Activated CD4-positive, alpha-beta T cell treated with anti-CD3 and anti-CD28 coated beads for 36 hours (primary cell): ENCODE measurements around the gene ALG9. TPM values are rescaled to one million over a fixed set of nuclear protein-coding genes. Genes with fewer than 3 reads are reported as not detected.

Experiments
- ATAC-seq: fragments of 200-7000 bp; cut with Tn5 transposase; one replicate; pipeline ENCODE4 v1.10.0; 2021; ENCODE audit warnings: mild to moderate bottlenecking, moderate library complexity
- CTCF ChIA-PET: fragments of 350-600 bp; sonication (Branson Sonifier 250); formaldehyde crosslinking; loops from one replicate; lab custom pipeline; 2021; ENCODE audit warnings: antibody characterized with exemption; lab: Charles Lee
- POLR2A ChIA-PET: fragments of 350-600 bp; sonication (Branson Sonifier 250); formaldehyde crosslinking; loops from one replicate; lab custom pipeline; 2021; ENCODE audit warnings: antibody characterized with exemption, inconsistent platforms; lab: Charles Lee
- DNase-seq: peaks from one replicate; pipeline ENCODE4 v3.0.0-alpha.2; 2020
- H3K27ac Mint-ChIP-seq: one replicate; pipeline ENCODE4 v1.8.0; 2021; ENCODE audit warnings: mixed read lengths
- H3K27me3 Mint-ChIP-seq: one replicate; pipeline ENCODE4 v1.8.0; 2021; ENCODE audit warnings: mixed read lengths
- H3K36me3 Mint-ChIP-seq: one replicate; pipeline ENCODE4 v1.8.0; 2021; ENCODE audit warnings: low read depth, mixed read lengths
- H3K4me1 Mint-ChIP-seq: one replicate; pipeline ENCODE4 v1.8.0; 2021; ENCODE audit warnings: mixed read lengths
- H3K4me3 Mint-ChIP-seq: one replicate; pipeline ENCODE4 v1.8.0; 2021; ENCODE audit warnings: mild to moderate bottlenecking, moderate library complexity, mixed read lengths
- H3K9me3 Mint-ChIP-seq: one replicate; pipeline ENCODE4 v1.8.0; 2021; ENCODE audit warnings: low read depth, mixed read lengths
- intact Hi-C, 2 experiments: fragments of 100-400 bp; cut with DNase I in 1 of 2; cut with micrococcal nuclease in 1 of 2; formaldehyde crosslinking; loops; one replicate each; pipeline versions ENCODE4 v1.14.2 to v1.15.1; 2022 to 2024; cut with DNase I, micrococcal nuclease
- total RNA-seq, 2 experiments: library from RNA; stranded (reverse); gene quantifications; one replicate each; pipeline ENCODE4 v1.2.3, GENCODE V29; 2021

The ALG9 gene
- total RNA-seq, 2 experiments from 2014 or later, result 30.4 to 41.2 TPM

GRCh38 chr11:111756097-111756496 lies 115.3 kb downstream of the ALG9 start:
- POLR2A ChIA-PET, result interaction anchor here (0.7 to 1.3 kb wide), 2 partner anchors 20 to 87 kb away, joined by 3 to 6 read pairs; no protein-coding TSS in a partner anchor
- H3K4me3 Mint-ChIP-seq, result no peak overlapping the region
- no peak overlapping the region for H3K27ac Mint-ChIP-seq
- H3K9me3 Mint-ChIP-seq, result no peaks in the 10 kb centered on the region
- DNase-seq (no peak), ATAC-seq (no peak)
- peaks cover 53% of the 10 kb centered on the region for H3K36me3 Mint-ChIP-seq
- H3K27me3 Mint-ChIP-seq, result no peaks in the 10 kb centered on the region
- no peaks in the 10 kb centered on the region for H3K4me1 Mint-ChIP-seq
- intact Hi-C loops, result no loop called here
- CTCF ChIA-PET, result interaction anchor here (0.7 kb wide), 1 partner anchor 22 kb away, joined by 3 read pairs; no protein-coding TSS in a partner anchor

GRCh38 chr11:111749646-111750045 lies 121.7 kb downstream of the ALG9 start:
- no peak overlapping the region for H3K4me3 Mint-ChIP-seq
- no peaks in the 10 kb centered on the region for H3K4me1 Mint-ChIP-seq
- no peak overlapping the region for H3K27ac Mint-ChIP-seq
- H3K27me3 Mint-ChIP-seq, result no peaks in the 10 kb centered on the region
- ATAC-seq (no peak), DNase-seq (no peak)
- H3K9me3 Mint-ChIP-seq, result no peaks in the 10 kb centered on the region
- intact Hi-C loops, result no loop called here
- ChIA-PET POLR2A (no interaction called here), CTCF (no interaction called here)
- peaks cover 59% of the 10 kb centered on the region for H3K36me3 Mint-ChIP-seq

DNA sequence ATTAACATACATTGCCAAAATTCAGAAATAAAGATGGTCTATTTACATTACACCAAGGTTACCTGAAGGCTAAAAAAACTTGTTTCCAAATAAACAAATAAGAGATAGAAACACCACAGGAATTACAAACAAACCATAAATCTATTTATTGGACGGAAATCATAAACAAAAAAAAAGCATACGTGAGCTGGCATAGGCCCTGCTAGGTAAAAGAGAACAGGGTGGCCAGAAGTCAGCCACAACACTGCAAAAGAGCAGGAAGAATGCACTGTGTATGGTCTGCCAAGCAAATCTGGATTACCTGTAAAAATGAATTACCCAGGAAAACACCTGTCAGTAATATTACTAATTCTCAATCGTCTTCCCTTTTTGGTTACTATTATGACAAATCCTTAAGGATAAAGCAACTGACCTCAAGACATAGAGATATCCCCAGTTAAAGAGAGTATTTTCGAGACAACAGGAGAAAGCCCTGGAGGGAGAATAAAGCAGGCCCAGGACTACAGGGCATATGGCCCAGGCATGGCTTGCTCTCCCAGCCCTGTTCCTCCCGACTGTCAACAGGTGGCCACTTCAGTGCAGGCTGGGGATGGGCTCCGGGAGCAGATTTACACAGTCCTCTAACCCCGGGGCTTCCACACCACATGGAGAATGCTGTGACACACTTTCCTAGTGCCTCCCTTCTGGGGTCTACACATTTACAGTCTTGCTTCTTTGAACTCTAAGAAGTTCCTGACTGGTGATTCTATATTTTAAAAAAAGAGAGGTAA lies 123.2 kb downstream of the ALG9 start:
- no peak for ATAC-seq
- POLR2A ChIA-PET, result no interaction called here

DNA sequence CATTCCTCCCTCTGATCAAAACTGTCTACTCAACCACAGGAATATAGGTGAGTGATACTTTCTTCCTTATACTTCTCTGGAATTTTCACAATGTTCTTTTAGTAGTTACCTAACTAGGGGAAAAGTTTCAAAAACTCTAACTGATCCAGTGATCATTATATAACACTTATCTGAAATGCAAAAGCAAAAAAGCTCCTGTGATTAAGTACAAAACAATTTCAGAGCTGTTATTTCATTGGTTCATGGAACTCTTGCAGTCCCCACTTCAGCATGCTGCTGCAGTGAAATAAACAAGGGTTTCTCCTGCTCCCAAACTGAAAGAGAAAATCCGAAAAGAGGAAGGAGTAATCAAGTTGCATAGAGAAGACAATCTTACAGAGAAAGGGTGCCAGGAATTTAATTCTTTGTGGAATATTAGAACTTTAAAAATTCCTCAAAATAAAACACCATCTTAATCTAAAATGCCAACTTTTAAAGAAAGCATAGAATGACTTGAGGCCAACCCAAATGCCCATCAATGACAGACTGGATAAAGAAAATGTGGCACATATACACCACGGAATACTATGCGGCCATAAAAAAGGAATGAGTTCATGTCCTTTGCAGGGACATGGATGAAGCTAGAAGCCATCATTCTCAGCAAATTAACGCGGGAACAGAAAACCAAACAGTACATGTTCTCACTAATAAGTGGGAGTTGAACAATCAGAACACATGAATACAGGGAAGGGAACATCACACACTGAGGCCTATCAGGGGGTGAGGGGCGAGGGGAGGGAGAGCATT lies 125.5 kb downstream of the ALG9 start:
- Mint-ChIP-seq H3K27me3 (no peaks in the 10 kb centered on the region), H3K9me3 (no peaks in the 10 kb centered on the region), H3K4me1 (no peaks in the 10 kb centered on the region), H3K27ac (no peak overlapping the region), H3K4me3 (no peak overlapping the region), H3K36me3 (peaks cover 65% of the 10 kb centered on the region)
- DNase-seq, result no peak
- intact Hi-C loops, result no loop called here
- ChIA-PET POLR2A (no interaction called here), CTCF (interaction anchor here (0.6 to 1.0 kb wide), 2 partner anchors 16 to 30 kb away, joined by 3 read pairs; no protein-coding TSS in a partner anchor)
- ATAC-seq, result no peak

More for the DNA sequence above, 123.2 kb downstream of the ALG9 start:
- no peaks in the 10 kb centered on the region for H3K4me1 Mint-ChIP-seq
- intact Hi-C loops, result no loop called here
- peaks cover 59% of the 10 kb centered on the region for H3K36me3 Mint-ChIP-seq
- H3K27ac Mint-ChIP-seq, result no peak overlapping the region
- no peaks in the 10 kb centered on the region for H3K9me3 Mint-ChIP-seq
- no peaks in the 10 kb centered on the region for H3K27me3 Mint-ChIP-seq
- H3K4me3 Mint-ChIP-seq, result no peak overlapping the region
- CTCF ChIA-PET, result interaction anchor here (0.9 kb wide), 1 partner anchor 17 kb away, joined by 3 read pairs; no protein-coding TSS in a partner anchor
- DNase-seq, result no peak

DNA sequence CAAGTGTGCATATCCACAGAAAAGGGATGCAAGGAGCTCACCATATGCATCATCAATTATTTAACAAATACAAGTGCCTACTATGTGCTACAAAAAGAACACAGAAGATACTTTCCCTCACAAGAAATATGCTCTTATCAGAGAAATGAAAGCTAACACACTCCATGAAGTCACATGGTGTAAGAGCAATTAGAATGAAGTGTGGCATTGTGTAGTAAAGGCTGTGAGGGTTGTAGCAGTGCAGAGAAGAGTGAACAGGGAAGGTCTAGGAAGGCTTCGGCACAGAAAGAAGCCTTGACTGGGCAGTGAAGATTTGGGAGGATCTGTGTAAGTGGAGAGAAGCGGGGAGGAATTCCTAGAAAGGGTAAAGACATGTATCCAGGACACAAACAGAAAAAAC lies 127.7 kb downstream of the ALG9 start:
- H3K36me3 Mint-ChIP-seq, result peaks cover 55% of the 10 kb centered on the region
- no peak overlapping the region for H3K27ac Mint-ChIP-seq
- ATAC-seq, result no peak
- intact Hi-C loops, result no loop called here
- no peaks in the 10 kb centered on the region for H3K27me3 Mint-ChIP-seq
- ChIA-PET CTCF (no interaction called here), POLR2A (no interaction called here)
- no peak for DNase-seq
- H3K4me1 Mint-ChIP-seq, result no peaks in the 10 kb centered on the region
- no peak overlapping the region for H3K4me3 Mint-ChIP-seq
- no peaks in the 10 kb centered on the region for H3K9me3 Mint-ChIP-seq

GRCh38 chr11:111741751-111742150 lies 129.6 kb downstream of the ALG9 start:
- DNase-seq (no peak), ATAC-seq (no peak)
- no peak overlapping the region for H3K27ac Mint-ChIP-seq
- no peaks in the 10 kb centered on the region for H3K9me3 Mint-ChIP-seq
- ChIA-PET POLR2A (no interaction called here), CTCF (interaction anchor here (0.7 kb wide), 1 partner anchor 138 kb away, joined by 4 read pairs; no protein-coding TSS in a partner anchor)
- no peak overlapping the region for H3K4me3 Mint-ChIP-seq
- no peaks in the 10 kb centered on the region for H3K27me3 Mint-ChIP-seq
- H3K36me3 Mint-ChIP-seq, result peaks cover 46% of the 10 kb centered on the region
- intact Hi-C loops, result no loop called here
- peaks cover 2% of the 10 kb centered on the region for H3K4me1 Mint-ChIP-seq

GRCh38 chr11:111739299-111739698 lies 132.1 kb downstream of the ALG9 start:
- DNase-seq, result no peak
- Mint-ChIP-seq H3K9me3 (no peaks in the 10 kb centered on the region), H3K27me3 (no peaks in the 10 kb centered on the region), H3K4me3 (no peak overlapping the region), H3K27ac (no peak overlapping the region), H3K36me3 (peaks cover 29% of the 10 kb centered on the region), H3K4me1 (peaks cover 6% of the 10 kb centered on the region)
- intact Hi-C loops, result no loop called here
- ATAC-seq, result no peak
- ChIA-PET CTCF (no interaction called here), POLR2A (interaction anchor here (0.7 kb wide), 2 partner anchors 27 to 173 kb away, joined by 3 to 5 read pairs; no protein-coding TSS in a partner anchor)

DNA sequence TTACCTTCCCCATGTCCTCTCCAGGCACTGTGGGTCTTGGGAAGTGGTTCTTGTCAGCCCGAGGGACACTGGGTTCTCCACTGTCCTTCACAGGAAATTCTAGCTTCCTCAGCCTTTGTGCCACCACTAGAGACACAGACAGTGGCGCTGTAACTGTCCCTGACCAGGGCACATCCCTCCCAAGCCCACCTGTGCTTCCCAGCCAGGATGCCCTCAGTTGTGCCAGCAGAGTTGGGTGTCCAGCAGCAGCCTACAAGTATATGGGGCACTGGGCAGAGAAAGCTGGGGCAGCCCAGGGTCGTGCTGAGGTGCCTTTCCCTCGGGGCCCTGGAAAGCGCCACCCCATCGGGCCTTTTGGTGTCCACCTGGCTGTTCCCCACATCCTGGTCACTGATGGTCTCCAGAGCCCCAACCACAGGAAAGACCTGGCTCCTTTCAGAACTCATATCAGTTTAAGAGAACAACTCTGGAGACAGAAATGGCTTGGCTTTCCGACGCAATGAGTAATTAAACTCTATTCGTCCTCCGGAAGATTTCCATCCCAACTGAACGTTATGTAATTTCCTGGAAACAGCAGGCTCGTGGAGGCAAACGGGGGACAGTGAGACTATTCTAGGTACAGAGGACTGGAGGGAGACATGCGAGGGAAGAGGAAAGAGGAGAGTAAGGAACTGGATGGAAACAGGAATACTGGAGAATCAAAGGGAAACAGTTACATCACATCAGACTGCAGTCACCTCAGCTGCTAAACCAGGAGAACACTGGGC lies 133.8 kb downstream of the ALG9 start:
- no peak overlapping the region for H3K4me3 Mint-ChIP-seq
- POLR2A ChIA-PET, result no interaction called here
- no peak for DNase-seq
- no peak overlapping the region for H3K27ac Mint-ChIP-seq
- intact Hi-C loops, result no loop called here
- H3K36me3 Mint-ChIP-seq, result peaks cover 23% of the 10 kb centered on the region
- CTCF ChIA-PET, result interaction anchor here (0.8 kb wide), 1 partner anchor 16 kb away, joined by 3 read pairs; no protein-coding TSS in a partner anchor
- H3K9me3 Mint-ChIP-seq, result no peaks in the 10 kb centered on the region
- no peak for ATAC-seq
- peaks cover 6% of the 10 kb centered on the region for H3K4me1 Mint-ChIP-seq
- H3K27me3 Mint-ChIP-seq, result no peaks in the 10 kb centered on the region

GRCh38 chr11:111736621-111737443 lies 134.5 kb downstream of the ALG9 start:
- intact Hi-C loops, result no loop called here
- H3K27ac Mint-ChIP-seq, result no peak overlapping the region
- CTCF ChIA-PET, result interaction anchor here (0.8 kb wide), 1 partner anchor 17 kb away, joined by 3 read pairs; no protein-coding TSS in a partner anchor

More at GRCh38 chr11:111736621-111737443, 134.5 kb downstream of the ALG9 start:
- POLR2A ChIA-PET, result interaction anchor here (1.2 kb wide), 1 partner anchor 19 kb away, joined by 3 read pairs; no protein-coding TSS in a partner anchor
- no peak overlapping the region for H3K4me3 Mint-ChIP-seq
- peaks cover 6% of the 10 kb centered on the region for H3K4me1 Mint-ChIP-seq
- no peak for ATAC-seq
- peaks cover 19% of the 10 kb centered on the region for H3K36me3 Mint-ChIP-seq
- H3K27me3 Mint-ChIP-seq, result no peaks in the 10 kb centered on the region
- no peaks in the 10 kb centered on the region for H3K9me3 Mint-ChIP-seq
- DNase-seq, result no peak
